GM21717 (cell line): ENCODE results near the gene LRRC36.
"Not testable (repeated sequence)": the region's sequence is repeated elsewhere in the genome, so short reads cannot be mapped to it uniquely, and the experiment has no call there.

ENCODE experiments used
- ATAC-seq: cut with Tn5 transposase; IDR thresholded peaks from one replicate; pipeline ENCODE4 v1.9.1; 2021; ENCODE audit warnings: mild to moderate bottlenecking, moderate library complexity; ENCODE audit not compliant: unreplicated experiment

The LRRC36 gene

DNA sequence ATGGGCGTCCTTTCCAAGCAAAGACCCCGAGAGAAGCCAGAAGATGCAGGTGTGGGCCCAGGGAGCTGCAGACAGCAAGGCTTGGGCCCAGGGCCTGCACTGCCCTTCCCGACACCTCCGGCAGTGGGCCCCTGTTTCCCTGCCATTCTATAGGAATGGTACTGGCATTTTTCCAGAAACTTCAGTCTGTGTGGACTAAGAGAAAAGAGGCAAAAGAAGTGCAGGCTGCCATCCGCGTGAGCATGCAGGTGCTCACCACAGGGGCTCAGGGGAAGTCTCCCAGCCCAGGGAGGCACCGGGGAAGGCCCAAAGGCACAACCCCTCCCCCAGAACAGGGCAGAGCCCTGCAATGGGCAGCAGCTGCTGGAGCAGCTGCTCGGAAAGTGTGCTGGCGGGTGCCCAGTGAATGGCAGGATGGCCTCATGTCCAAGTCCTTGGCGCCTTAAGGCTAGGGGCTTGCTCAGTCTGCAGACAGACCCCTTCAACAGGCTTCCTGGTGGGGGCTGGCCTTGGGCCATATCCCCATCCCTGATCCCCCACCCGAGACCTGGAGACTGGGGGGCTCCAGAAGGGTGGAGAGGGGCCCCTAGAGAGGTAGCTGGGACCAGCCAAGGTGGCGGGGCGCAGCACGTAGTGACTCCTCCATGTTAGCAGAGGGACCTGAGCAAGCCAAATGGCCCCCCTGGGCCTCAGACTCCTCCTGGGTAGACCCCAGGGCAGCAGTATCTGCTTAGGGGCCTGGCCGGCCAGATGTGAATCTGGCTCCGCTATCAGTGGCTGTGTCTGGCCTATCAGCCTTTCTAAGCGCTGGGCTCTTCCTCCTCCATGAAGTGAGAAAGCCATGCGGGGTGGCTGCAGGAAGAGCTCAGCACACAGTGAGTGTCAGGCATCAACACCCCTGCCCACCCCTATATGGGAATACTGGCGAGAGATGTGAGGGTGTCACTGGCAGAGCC is 73.4 kb downstream of the LRRC36 start:
- ATAC-seq: no peak

GRCh38 chr16:67400901-67401300 is 74.3 kb downstream of the LRRC36 start:
- ATAC-seq: no peak

- no peak for ATAC-seq
Measured at GRCh38 chr16:67403976-67404555, 77.5 kb downstream of the LRRC36 start.

- ATAC-seq: no peak
Measured at GRCh38 chr16:67404740-67405226, 78.2 kb downstream of the LRRC36 start.

- no peak for ATAC-seq
Measured at GRCh38 chr16:67405336-67405735, 78.7 kb downstream of the LRRC36 start.

DNA sequence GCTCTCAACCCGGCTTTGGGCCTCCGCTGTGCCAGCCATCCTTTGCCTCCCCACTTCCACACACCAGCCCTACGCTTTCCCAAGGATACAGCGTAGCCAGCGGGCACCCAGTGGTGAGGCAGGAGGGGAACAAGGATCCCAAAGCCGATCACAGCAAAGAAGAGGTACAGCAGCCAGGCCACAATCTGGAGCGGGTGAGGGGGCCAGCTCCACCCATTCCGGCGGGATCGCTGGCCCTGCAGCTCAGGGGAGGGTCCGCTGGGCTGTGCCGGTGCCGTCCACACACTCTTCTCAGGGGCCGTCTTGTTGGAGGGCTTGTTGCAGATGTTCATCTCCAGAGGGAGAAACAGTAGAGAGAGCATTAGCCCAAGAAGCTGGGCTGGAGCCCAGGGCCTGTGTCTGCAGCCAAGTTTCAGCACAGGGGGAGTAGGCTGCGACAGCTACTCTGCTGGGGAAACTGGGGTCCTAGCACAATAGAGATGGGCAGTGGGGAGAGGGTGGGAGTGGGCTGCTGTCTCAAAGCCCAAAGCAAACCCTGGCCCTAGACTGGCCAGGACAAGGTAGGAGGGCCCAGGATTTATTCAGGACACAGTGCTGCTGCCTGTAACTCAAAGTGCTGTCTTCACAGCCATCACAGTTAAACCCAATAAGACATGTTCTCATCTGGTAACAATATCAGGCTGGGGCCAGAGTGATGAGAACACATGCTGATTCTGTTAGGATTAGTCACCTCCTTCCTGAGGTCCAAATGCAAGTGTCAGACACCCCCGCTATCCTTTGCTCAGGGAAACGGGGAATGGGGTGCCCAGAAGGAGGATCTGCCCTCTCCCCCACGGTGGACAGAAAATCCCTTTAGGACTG is 79.7 kb downstream of the LRRC36 start:
- ATAC-seq: no peak

GRCh38 chr16:67407176-67407787 is 80.7 kb downstream of the LRRC36 start:
- ATAC-seq: no peak

DNA sequence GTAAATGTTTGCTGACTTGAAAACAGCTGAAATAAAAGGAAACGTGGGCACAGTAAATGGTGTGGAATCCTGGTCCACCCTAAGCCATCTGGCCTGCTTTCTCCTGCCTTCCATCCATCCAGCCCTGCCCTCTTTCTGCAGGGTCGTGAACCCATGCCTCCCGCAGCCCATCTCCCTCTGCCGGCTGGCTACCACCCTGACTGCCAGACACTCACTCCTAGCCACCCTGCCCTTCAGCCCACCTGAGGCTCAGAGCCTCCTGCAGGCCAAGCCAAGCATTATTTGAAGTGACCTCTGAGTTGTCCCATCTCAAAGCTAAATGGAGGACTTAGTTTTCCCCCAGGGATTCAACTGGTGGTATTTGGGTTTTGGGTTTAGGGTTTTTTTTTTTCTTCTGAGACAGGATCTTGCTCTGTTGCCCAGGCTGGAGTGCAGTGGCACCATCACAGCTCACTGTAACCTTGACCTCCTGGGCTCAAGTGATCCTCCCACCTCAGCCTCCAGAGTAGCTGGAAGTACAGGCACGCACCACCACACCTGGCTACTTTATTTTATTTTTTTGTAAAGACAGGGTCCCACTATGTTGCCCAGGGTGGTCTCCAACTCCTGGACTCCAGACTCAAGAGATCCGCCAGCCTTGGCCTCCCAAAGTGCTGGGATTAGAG is 81.3 kb downstream of the LRRC36 start:
- no peak for ATAC-seq

DNA sequence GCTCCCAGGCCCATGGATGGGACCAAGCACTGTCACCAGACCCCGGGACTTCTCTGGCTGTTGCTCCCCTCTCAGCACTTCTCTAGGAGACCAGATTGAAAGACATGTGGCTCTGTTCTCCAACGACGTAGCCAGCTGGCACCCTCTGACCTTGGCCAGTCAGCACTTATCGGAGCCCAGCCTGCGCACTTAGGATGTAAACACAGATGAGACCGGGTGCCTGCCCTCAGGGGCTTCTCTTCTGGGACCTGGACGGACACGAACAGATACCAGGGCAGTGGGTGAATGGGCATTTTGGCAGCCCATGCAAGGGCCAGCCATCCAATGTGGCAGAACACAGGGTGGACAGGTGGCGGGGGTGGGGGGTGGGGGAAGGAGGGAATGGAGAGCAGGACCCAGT is 83.0 kb downstream of the LRRC36 start:
- no peak for ATAC-seq

DNA sequence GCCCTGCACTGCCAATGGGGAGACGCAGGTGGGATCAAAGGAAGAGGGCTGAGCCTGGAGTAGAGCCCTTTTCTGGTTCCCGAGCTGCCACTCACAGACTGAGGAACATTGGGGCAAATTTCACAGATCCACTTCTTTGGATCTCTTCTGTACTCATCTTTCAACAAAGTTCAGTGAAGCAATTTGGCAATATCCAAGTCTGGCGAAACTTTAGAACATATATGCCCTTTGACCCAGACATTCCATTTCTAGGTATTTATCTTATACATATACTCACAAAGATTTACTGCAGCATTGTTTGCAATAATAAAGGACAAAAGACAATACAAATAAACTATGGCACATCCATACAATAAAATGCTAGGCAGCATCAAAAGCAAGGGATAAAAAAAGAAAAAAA is 84.7 kb downstream of the LRRC36 start:
- no peak for ATAC-seq

DNA sequence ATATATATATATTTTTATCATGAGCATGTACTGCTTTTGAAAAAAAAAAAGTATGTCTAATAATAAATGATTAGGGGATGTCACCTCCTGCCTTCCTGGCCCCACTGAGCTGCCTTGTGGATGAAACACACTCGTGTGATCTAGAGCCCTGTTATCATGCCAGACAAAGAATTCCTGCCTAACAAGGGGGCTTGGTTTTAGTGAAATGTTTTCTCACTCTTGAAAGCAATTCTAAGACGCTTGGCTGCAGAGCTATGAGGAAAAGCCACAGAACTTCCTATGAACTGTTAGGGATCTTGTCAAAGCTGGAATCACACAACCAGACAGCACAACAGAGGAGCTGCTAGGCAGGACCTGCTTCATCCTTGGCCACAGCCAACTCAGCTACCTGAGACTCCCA is 85.7 kb downstream of the LRRC36 start:
- no peak for ATAC-seq

DNA sequence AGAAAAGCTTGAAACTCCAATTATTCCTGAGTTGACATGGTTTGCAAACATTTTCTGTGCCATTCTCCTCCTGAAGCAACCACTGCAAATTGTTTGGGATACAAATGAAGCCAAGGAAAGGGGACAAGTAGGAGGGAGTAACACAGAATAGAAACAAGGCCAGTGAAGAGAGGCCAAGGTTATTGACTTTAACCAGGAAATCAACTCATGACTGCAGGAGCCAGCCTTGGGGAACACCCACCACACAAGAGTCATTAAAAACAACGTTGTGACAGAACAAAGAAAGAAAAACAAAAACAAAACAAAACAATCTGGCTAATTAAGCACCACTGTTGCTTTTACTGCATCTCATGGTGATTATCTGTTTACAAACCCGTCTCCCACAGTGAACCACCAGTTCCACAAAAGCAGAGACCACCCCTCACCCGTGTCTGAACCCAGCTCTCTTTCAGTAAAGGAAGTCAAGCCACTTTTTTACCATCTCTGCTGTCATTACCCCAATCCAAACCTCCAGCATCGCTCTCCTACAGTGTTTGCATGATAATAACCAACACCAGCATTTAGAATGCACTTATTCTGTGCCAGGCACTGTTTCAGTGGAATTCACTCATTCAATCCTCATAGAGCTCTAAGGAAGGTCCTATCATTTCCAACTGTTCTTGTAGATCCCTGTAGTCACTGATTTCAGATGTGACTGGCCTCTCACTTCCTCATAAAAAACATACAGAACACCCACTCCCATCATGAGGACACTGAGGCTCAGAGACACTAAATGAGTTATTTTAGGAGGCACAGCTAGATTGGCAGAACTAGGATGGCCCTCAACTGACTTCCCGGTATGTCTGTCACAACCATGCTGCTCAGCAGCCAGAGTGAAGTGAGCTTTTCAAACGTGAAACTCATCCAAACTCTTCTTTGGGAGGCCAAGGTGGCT is 87.6 kb downstream of the LRRC36 start:
- ATAC-seq: no peak

DNA sequence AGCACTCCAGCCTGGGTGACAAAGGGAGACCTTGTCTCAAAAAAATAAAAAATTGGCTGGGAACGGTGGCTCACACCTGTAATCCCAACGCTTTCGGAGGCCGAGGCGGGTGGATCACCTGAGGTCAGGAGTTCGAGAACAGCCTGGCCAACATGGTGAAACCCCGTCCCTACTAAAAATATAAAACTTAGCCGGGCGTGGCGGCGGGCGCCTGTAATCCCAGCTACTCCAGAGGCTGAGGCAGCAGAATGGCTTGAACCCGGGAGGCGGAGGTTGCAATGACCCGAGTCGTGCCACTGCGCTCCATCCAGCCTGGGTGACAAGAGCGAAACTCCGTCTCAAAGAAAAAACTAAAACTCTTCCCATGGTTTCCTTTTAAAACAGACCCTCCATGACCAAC is 88.8 kb downstream of the LRRC36 start:
- not testable (repeated sequence) for ATAC-seq

GRCh38 chr16:67415872-67416793 is 89.5 kb downstream of the LRRC36 start, which contains the start of gene ZDHHC1:
TSS of gene ZDHHC1 (minus strand) at chr16:67416477. CDS start at chr16:67407775, 8,702 bp downstream.
- ATAC-seq: no peak

GRCh38 chr16:67417333-67418061 is 90.9 kb downstream of the LRRC36 start:
- ATAC-seq: no peak

DNA sequence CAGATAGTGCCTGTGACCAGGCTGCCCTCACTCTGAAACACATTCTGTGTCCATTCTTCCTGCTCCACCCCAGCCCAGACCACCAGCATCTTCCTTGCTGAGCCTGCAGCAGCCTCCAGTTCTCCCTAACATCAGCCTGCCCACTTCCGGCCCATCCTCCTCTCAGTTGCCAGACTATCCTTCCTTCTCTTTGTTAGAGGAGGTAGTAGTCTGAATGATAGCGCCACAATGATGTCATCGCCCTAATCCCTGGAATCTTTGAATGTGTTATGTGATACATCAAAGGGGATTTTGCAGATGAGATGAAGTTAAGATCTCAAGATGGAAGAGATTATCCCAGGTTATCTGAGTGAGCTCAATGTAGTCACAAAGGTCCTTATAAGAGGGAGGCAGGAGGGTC is 92.9 kb downstream of the LRRC36 start:
- ATAC-seq: no peak

DNA sequence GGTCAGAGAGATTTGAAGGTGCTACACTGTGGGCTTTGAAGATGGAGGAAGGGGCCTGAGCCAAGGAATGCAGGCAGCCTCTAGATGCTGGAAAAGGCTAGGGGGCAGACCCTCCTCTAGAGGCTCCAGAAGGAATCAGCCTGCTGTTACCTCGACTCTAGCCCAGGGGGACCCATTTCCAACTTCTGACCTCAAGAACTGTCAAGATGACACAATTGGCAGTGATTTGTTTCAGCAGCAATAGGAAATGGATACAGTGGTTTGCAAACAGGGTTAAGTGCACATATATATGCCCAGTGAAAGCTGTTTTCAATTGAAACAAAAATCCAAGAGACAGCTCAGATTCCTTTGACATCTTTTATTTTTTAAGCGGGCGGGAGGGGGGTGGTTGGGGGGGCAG is 93.3 kb downstream of the LRRC36 start:
- ATAC-seq: no peak
